ENCODE data around the gene EXT2.

Gene EXT2

GRCh38 chr11:44058275-44058674, 37.2 kb upstream of the EXT2 start:
- TF ChIP-seq CTCF (IDR thresholded peaks at IDR 0.05), result no peak

GRCh38 chr11:44065161-44065661, 30.3 kb upstream of the EXT2 start:
- no peak for TF ChIP-seq CTCF (IDR thresholded peaks at IDR 0.05)

- no peak for TF ChIP-seq CTCF (IDR thresholded peaks at IDR 0.05)
These were observed 29.4 kb upstream of the EXT2 start, which contains the start of gene ACCS for GRCh38 chr11:44065841-44066731. Gene ACCS, plus strand, starts transcription at chr11:44066270. Its CDS starts 1,358 bp downstream, at chr11:44067628.

- no peak for TF ChIP-seq CTCF (IDR thresholded peaks at IDR 0.05)
These were observed 28.7 kb upstream of the EXT2 start for GRCh38 chr11:44066732-44067141.

- TF ChIP-seq CTCF (IDR thresholded peaks at IDR 0.05), result no peak
These were observed 28.2 kb upstream of the EXT2 start for GRCh38 chr11:44067266-44067665.

GRCh38 chr11:44068180-44068579, 27.3 kb upstream of the EXT2 start:
- no peak for TF ChIP-seq CTCF (IDR thresholded peaks at IDR 0.05)

- no peak for TF ChIP-seq CTCF (IDR thresholded peaks at IDR 0.05)
These were observed 24.3 kb upstream of the EXT2 start for GRCh38 chr11:44071157-44071556.
